Activated T-cell treated with anti-CD3 and anti-CD28 coated beads, Interleukin-2, amount 50 U/mL, for 1 hour (primary cell): ENCODE data around the gene ZNF544.
A peak's percentile ranks its signal among the peaks of the same experiment; 100 is the strongest.

Experiments used
- DNase-seq: peaks from one replicate; pipeline ENCODE4 v3.0.0-alpha.2; 2020

ZNF544 gene

DNA sequence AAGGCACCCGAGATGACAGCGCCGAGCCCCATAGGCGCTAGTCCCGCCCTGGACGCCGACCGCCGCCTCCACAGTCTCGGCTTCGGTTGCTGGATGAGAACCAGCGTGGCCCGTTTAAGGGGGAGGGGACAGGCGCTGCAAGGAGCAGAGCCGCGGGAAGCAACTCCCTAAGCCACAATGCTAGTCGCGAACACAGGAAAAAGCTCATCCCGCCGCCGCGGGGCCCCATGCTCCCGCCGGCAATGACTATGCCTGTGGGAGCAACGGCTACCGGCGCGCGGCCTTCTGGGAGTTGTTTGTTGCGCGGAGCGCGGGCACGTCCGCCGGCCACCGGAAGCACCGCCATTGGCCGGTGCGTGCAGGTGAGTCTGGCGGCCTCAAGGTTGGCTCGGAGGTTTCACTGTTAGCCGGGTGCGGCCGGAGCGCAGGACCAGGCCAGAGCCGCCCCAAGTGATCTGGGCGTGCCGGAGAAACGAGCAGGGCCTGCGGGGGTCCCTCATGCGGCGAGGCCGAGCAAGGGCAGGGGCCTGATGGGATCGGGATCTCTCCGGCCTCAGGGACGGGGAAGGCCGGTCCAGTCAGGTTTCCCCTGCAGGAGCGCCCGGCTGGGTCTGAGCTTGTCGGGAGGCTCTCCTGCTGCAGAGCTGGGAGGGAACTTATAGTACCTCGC lies at the start of gene ZNF544:
TSS of gene ZNF544 (plus strand) at position 330 of the 670 bp plus-strand sequence. CDS start 15,110 bp downstream, outside the sequence.
- peak; percentile 61 for DNase-seq

DNA sequence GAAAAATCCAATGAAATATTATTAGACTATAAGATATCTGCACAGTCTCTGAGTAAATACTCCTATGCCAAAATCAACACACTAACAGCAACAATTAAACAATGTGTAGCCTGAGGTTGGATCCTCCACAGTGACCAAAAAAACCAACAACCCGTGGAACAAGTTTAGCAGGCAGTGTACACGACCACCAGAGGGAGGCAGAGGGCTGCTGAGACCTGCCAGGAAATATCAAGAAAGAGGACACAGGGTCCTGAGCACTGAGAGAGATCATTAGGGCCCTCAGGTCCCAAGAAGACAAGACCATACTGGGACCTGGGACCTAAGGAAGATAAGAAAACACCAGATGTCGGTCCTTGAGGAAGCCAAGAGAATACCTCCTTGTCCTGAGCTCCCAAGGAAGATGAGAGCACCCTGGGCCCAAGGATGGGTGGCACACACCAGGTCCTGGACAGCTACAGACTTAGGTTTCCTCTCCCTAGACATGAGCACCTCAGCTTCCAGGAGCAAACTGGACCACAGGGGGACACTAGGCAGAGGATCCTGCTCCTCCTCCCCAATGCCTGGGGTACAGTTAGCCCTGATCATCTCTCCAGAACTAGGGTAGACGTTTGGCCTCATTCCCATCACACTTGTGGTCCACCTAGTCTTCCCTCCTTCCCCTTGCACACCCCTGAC lies 46.7 kb upstream of the ZNF544 start:
- peak; percentile 60 for DNase-seq

DNA sequence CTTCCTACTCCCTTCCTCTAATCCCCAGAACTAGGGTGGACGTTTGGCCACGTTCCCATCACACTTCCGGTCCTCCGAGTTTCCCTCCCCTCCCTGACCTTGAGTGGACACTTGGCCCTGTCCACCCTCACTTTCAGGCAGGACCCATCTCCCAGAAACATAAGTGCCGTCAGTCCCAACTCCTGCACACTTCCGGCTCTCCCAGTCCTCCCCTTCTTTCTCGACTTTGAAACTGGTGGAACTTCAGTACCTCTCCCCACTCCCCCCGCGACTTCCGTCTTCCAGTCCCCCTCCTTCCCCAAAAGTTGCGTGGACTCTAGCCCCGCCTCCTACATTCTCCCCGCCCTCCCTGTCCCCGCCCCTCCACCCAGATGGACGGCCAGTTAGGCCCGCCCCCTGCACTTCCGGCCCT lies 46.1 kb upstream of the ZNF544 start:
- DNase-seq = no peak

GRCh38 chr19:58182989-58183816 lies 45.5 kb upstream of the ZNF544 start, which contains the start of gene ZNF274:
Gene ZNF274, plus strand, starts transcription at chr19:58183061. Its CDS starts 905 bp downstream, at chr19:58183966.
- DNase-seq = peak; percentile 93

DNA sequence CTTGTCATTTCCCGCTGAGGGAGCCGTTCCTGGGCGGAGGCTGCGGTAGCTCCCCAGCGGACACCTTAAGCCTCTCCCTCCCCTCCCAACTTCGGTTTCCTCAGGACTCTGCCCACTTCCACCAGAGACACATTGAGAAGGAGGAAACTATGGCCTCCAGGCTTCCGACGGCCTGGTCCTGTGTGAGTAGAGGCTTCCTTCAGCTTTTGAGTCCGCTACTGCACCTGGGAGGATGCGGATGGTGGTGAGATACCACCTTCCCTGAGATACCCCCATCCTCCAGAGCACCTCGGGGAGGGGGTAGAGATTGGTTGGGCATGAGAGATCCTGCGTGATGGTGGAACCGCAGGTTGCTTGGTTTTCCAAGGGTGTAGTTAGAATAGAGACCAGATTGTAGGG lies 44.9 kb upstream of the ZNF544 start:
- DNase-seq = no peak

GRCh38 chr19:58196901-58197616 lies 31.7 kb upstream of the ZNF544 start:
- no peak for DNase-seq

GRCh38 chr19:58203814-58204475 lies 24.8 kb upstream of the ZNF544 start:
- DNase-seq = no peak

GRCh38 chr19:58204566-58204965 lies 24.1 kb upstream of the ZNF544 start:
- DNase-seq = no peak

GRCh38 chr19:58209577-58209976 lies 19.1 kb upstream of the ZNF544 start:
- DNase-seq = no peak

- DNase-seq = no peak
Measured at GRCh38 chr19:58212336-58213074, 16.2 kb upstream of the ZNF544 start.

GRCh38 chr19:58213075-58213369 lies 15.7 kb upstream of the ZNF544 start:
- no peak for DNase-seq

DNA sequence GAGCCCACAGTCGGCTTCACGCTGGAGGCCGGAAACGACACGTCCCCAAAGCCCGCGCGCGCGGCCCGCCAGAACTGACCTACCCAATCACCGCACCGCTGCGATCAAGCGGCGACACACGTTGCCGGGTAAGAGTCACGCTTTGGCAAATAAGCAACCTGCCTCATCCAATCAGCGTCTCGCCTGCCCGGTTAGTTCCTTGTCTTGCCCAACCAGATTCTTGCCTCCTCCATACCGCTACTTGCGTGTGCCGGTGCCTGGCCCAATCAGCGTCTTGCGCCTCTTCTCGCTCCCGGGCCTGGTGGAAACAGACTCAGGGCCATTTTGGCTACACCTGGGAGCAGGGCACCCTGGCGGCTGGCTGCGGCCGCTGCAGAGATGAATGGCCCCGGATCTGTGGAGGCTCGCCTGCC lies 11.6 kb upstream of the ZNF544 start:
- no peak for DNase-seq

DNA sequence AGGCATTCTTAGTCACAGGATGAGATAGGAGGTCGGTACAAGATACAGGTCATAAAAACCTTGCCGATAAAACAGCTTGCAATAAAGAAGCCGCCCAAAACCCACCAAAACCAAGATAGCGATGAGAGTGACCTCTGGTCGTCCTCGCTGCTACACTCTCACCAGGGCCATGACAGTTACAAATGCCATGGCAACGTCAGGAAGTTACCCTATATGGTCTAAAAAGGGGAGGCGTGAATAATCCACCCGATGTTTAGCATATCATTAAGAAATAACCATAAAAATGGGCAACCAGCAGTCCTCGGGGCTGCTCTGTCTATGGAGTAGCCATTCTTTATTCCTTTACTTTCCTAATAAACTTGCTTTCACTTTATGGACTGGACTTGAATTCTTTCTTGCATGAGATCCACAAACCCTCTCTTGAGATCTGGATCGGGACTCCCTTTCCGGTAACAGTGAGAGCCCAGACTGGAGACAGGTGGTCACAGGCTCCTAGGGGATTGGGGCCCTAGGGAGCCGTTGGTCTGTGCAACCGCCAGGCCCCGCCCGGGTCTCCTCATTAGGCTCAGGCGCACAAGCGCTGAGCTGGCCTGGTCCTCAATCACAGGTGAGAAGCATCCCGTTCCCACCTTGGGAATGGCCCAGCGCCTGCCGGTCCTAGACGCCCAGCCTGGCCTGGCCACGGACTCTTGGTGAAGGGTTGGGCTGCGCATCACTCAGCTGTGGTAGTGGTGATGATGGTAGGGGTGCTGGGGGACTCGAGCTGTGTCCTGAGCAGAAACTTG lies 10.9 kb upstream of the ZNF544 start:
- no peak for DNase-seq

DNA sequence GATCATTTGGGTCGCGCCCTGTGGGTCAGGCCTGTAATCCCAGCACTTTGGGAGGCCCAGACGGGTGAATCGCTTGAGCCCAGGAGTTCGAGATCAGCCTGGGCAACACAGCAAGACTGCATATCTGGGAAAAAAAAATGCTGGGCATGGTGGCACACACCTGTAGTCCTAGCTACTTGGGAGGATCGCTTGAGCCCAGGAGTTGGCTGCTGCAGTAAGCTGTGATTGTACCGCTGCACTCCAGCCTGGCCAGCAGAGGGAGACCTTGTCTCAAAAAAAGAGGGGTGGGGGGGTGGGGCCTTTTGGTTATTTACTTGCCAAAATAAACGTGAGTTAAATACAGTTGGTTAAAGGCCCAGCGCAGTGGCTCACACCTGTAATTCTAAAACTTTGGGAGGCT lies 9.8 kb upstream of the ZNF544 start:
- DNase-seq = peak; percentile 28

GRCh38 chr19:58227964-58228584 lies 640 bp upstream of the ZNF544 start:
- no peak for DNase-seq

DNA sequence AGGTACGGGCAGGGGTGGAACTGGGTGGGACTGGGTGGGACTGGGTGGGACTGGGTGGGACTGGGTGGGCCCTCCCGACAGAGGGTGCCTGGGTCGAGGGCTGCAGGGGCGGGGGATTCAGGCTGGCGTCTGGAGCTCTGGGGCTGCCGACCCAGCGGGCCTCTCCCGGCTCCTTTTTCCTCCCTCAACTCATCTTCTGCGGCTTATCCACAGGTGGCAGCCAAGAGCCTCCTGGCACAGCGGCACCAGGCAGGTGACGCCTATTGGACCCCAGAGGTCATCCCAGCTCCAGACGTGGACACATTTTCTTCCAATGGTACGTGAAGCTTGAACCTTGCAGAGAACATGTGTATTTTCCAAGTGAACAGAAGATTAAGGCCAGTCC lies 533 bp downstream of the ZNF544 start:
- DNase-seq = peak; percentile 38

DNA sequence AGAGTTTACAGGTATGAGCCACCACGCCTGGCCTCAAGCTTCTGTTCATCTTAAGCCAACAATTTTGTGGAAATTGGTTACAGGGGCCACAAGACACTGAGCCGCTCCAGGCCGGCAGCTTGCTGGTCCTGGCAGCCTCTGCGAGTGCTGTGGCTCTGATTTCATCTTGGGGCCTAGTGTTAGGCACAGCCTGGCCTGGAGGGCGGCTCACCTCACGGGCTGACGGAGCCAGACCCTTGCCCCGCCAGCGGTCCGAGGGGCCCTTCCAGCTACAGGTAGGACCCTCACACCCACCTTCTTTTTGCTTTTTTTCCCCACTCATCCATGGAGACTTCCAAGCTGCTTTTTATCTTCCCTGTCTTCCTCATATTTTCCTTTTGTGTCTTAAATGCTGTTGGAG lies 8.6 kb downstream of the ZNF544 start:
- no peak for DNase-seq

GRCh38 chr19:58243351-58243750 lies 14.6 kb downstream of the ZNF544 start:
- DNase-seq = no peak

- DNase-seq = no peak
Measured at GRCh38 chr19:58248886-58249285, 20.2 kb downstream of the ZNF544 start.

DNA sequence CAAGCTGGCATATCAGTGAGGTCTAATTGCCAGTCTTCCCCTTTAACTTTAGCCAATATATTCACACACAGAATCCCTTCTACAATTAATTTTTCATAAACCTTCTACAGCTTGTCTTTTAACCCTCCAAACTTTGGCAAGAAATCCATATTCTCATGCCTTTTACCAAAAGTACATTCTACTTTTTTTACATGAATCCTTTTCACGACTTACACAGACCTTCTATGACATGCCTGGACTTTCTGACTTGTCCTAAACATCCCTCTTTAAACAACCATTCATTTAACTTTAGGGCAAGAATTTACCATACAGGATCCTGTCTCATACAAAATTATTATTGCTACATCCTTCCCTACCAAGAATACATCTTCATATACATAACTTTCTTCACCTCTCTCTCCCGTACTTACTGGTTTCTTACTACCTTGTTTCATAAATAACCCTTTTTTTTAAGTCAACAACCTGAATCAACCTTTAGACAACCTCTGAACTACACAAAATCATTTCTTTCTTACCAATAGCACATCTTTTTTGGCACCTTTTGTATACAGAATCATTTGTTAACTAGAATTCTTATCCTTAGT lies 23.5 kb downstream of the ZNF544 start:
- DNase-seq = no peak
